ENCODE data around the gene SZT2. TPM values are rescaled to one million over a fixed set of nuclear protein-coding genes. Genes with fewer than 3 reads are reported as not detected.

The SZT2 gene
- 10 to 100 TPM; 55.6 to 57.8 TPM for total RNA-seq

- DNase-seq = peak; percentile 93
- H3K27ac Mint-ChIP-seq = peak within 1 kb of the TSS; percentile 95
- POLR2A ChIA-PET = interaction anchor here (0.6 to 4.1 kb wide), 17 partner anchors 11 to 574 kb away, joined by 3 to 54 read pairs (median 5); partner anchors contain the start of genes CDC20, ELOVL1, HYI and KDM4A
- H3K9me3 Mint-ChIP-seq = no peaks in the 10 kb centered on the region
- peaks cover 41% of the 10 kb centered on the region for H3K4me1 Mint-ChIP-seq
- no peaks in the 10 kb centered on the region for H3K27me3 Mint-ChIP-seq
- H3K4me3 Mint-ChIP-seq = peak within 1 kb of the TSS; percentile 100
- H3K36me3 Mint-ChIP-seq (ENCODE audit: low read depth) = peaks cover 31% of the 10 kb centered on the region
- CTCF ChIA-PET = interaction anchor here (1.0 to 2.8 kb wide), 5 partner anchors 21 to 163 kb away, joined by 3 to 13 read pairs (median 4); partner anchors contain the start of gene ELOVL1
Observed at GRCh38 chr1:43389326-43390313, at the start of gene SZT2, which contains the start of gene MED8. SZT2 (plus strand) TSS chr1:43389899; CDS start chr1:43389969, 70 bp downstream. MED8 (minus strand) TSS chr1:43389800; CDS start chr1:43389764, 36 bp downstream.

- Mint-ChIP-seq H3K27ac (no peak overlapping the region), H3K36me3 (ENCODE audit: low read depth) (no peaks in the 10 kb centered on the region), H3K9me3 (no peaks in the 10 kb centered on the region), H3K4me1 (peaks cover 2% of the 10 kb centered on the region), H3K4me3 (no peak overlapping the region), H3K27me3 (peaks cover 5% of the 10 kb centered on the region)
- ChIA-PET CTCF (interaction anchor here (1.4 kb wide), 1 partner anchor 74 kb away, joined by 3 read pairs; no protein-coding TSS in a partner anchor), POLR2A (interaction anchor here (1.2 kb wide), 1 partner anchor 204 kb away, joined by 3 read pairs; no protein-coding TSS in a partner anchor)
- DNase-seq = no peak
Observed at GRCh38 chr1:43340559-43340958, 49.1 kb upstream of the SZT2 start.

- POLR2A ChIA-PET = no interaction called here
Observed at GRCh38 chr1:43344267-43344850, 45.3 kb upstream of the SZT2 start.

GRCh38 chr1:43345120-43345519, 44.6 kb upstream of the SZT2 start:
- peaks cover 10% of the 10 kb centered on the region for H3K4me1 Mint-ChIP-seq
- no peaks in the 10 kb centered on the region for H3K36me3 Mint-ChIP-seq (ENCODE audit: low read depth)
- H3K27me3 Mint-ChIP-seq = peaks cover 7% of the 10 kb centered on the region
- DNase-seq = no peak
- POLR2A ChIA-PET = no interaction called here
- H3K27ac Mint-ChIP-seq = no peak overlapping the region
- no peaks in the 10 kb centered on the region for H3K9me3 Mint-ChIP-seq
- H3K4me3 Mint-ChIP-seq = no peak overlapping the region
- CTCF ChIA-PET = no interaction called here

More at GRCh38 chr1:43344267-43344850, 45.3 kb upstream of the SZT2 start:
- no peaks in the 10 kb centered on the region for H3K36me3 Mint-ChIP-seq (ENCODE audit: low read depth)
- peaks cover 7% of the 10 kb centered on the region for H3K27me3 Mint-ChIP-seq
- peaks cover 5% of the 10 kb centered on the region for H3K4me1 Mint-ChIP-seq
- no peak for DNase-seq
- H3K27ac Mint-ChIP-seq = no peak overlapping the region
- no peaks in the 10 kb centered on the region for H3K9me3 Mint-ChIP-seq
- H3K4me3 Mint-ChIP-seq = no peak overlapping the region
- CTCF ChIA-PET = no interaction called here

GRCh38 chr1:43346636-43347035, 43.1 kb upstream of the SZT2 start:
- Mint-ChIP-seq H3K27ac (no peak overlapping the region), H3K4me1 (peaks cover 10% of the 10 kb centered on the region), H3K36me3 (ENCODE audit: low read depth) (no peaks in the 10 kb centered on the region), H3K4me3 (no peak overlapping the region), H3K27me3 (peaks cover 3% of the 10 kb centered on the region), H3K9me3 (no peaks in the 10 kb centered on the region)
- ChIA-PET CTCF (interaction anchor here (1.1 kb wide), 1 partner anchor 9 kb away, joined by 4 read pairs; no protein-coding TSS in a partner anchor), POLR2A (no interaction called here)
- DNase-seq = no peak

- Mint-ChIP-seq H3K27ac (no peak overlapping the region), H3K4me1 (peaks cover 10% of the 10 kb centered on the region), H3K9me3 (no peaks in the 10 kb centered on the region), H3K36me3 (ENCODE audit: low read depth) (no peaks in the 10 kb centered on the region), H3K27me3 (peaks cover 3% of the 10 kb centered on the region), H3K4me3 (peak overlapping the region; percentile 40)
- DNase-seq = no peak
- ChIA-PET CTCF (no interaction called here), POLR2A (interaction anchor here (0.6 to 1.0 kb wide), 2 partner anchors 10 to 107 kb away, joined by 3 to 4 read pairs; partner anchors contain the start of gene CDC20)
Observed at GRCh38 chr1:43348343-43348808, 41.3 kb upstream of the SZT2 start.

GRCh38 chr1:43348809-43349593, 40.7 kb upstream of the SZT2 start:
- Mint-ChIP-seq H3K27me3 (peaks cover 3% of the 10 kb centered on the region), H3K36me3 (ENCODE audit: low read depth) (no peaks in the 10 kb centered on the region), H3K9me3 (no peaks in the 10 kb centered on the region), H3K4me3 (peak overlapping the region; percentile 77), H3K4me1 (peaks cover 10% of the 10 kb centered on the region), H3K27ac (peak overlapping the region; percentile 77)
- ChIA-PET POLR2A (interaction anchor here (0.6 to 1.0 kb wide), 2 partner anchors 10 to 106 kb away, joined by 3 to 4 read pairs; partner anchors contain the start of gene CDC20), CTCF (interaction anchor here (0.6 kb wide), 1 partner anchor 26 kb away, joined by 3 read pairs; no protein-coding TSS in a partner anchor)
- DNase-seq = peak; percentile 73

- ChIA-PET CTCF (no interaction called here), POLR2A (no interaction called here)
- peaks cover 3% of the 10 kb centered on the region for H3K36me3 Mint-ChIP-seq (ENCODE audit: low read depth)
- H3K27me3 Mint-ChIP-seq = peaks cover 3% of the 10 kb centered on the region
- H3K4me3 Mint-ChIP-seq = peak overlapping the region; percentile 77
- no peak for DNase-seq
- H3K27ac Mint-ChIP-seq = peak overlapping the region; percentile 77
- peaks cover 10% of the 10 kb centered on the region for H3K4me1 Mint-ChIP-seq
- no peaks in the 10 kb centered on the region for H3K9me3 Mint-ChIP-seq
Observed at GRCh38 chr1:43349594-43350306, 39.9 kb upstream of the SZT2 start.

- CTCF ChIA-PET = no interaction called here
- H3K36me3 Mint-ChIP-seq (ENCODE audit: low read depth) = peaks cover 6% of the 10 kb centered on the region
- peaks cover 8% of the 10 kb centered on the region for H3K4me1 Mint-ChIP-seq
- H3K9me3 Mint-ChIP-seq = no peaks in the 10 kb centered on the region
- DNase-seq = no peak
- no peak overlapping the region for H3K27ac Mint-ChIP-seq
- POLR2A ChIA-PET = no interaction called here
- H3K4me3 Mint-ChIP-seq = no peak overlapping the region
- H3K27me3 Mint-ChIP-seq = peaks cover 3% of the 10 kb centered on the region
Observed at GRCh38 chr1:43350976-43351375, 38.7 kb upstream of the SZT2 start.

GRCh38 chr1:43351421-43352350, 38.0 kb upstream of the SZT2 start:
- peaks cover 8% of the 10 kb centered on the region for H3K4me1 Mint-ChIP-seq
- ChIA-PET CTCF (no interaction called here), POLR2A (no interaction called here)
- H3K4me3 Mint-ChIP-seq = no peak overlapping the region
- H3K36me3 Mint-ChIP-seq (ENCODE audit: low read depth) = peaks cover 10% of the 10 kb centered on the region
- DNase-seq = no peak
- peaks cover 3% of the 10 kb centered on the region for H3K27me3 Mint-ChIP-seq
- H3K9me3 Mint-ChIP-seq = no peaks in the 10 kb centered on the region
- no peak overlapping the region for H3K27ac Mint-ChIP-seq

GRCh38 chr1:43352351-43352705, 37.4 kb upstream of the SZT2 start:
- ChIA-PET CTCF (no interaction called here), POLR2A (interaction anchor here (0.9 kb wide), 1 partner anchor 38 kb away, joined by 3 read pairs; no protein-coding TSS in a partner anchor)
- no peak overlapping the region for H3K27ac Mint-ChIP-seq
- H3K36me3 Mint-ChIP-seq (ENCODE audit: low read depth) = peaks cover 13% of the 10 kb centered on the region
- no peaks in the 10 kb centered on the region for H3K9me3 Mint-ChIP-seq
- no peak for DNase-seq
- H3K27me3 Mint-ChIP-seq = no peaks in the 10 kb centered on the region
- peaks cover 14% of the 10 kb centered on the region for H3K4me1 Mint-ChIP-seq
- no peak overlapping the region for H3K4me3 Mint-ChIP-seq

Data from activated CD4-positive, alpha-beta memory T cell treated with anti-CD3 and anti-CD28 coated beads, Interleukin-2, amount 10 ng/mL, durations not matched to agents 7 days and 5 days (primary cell).